HG03575 (cell line): ENCODE data around the gene HAVCR1.
"Not testable (repeated sequence)": the region's sequence is repeated elsewhere in the genome, so short reads cannot be mapped to it uniquely, and the experiment has no call there.

Experiments
- ATAC-seq: cut with Tn5 transposase; IDR thresholded peaks from one replicate; pipeline ENCODE4 v1.9.1; 2021; ENCODE audit not compliant: unreplicated experiment, insufficient number of reproducible peaks, low FRiP score; ENCODE audit errors: extremely low read depth

Gene HAVCR1

DNA sequence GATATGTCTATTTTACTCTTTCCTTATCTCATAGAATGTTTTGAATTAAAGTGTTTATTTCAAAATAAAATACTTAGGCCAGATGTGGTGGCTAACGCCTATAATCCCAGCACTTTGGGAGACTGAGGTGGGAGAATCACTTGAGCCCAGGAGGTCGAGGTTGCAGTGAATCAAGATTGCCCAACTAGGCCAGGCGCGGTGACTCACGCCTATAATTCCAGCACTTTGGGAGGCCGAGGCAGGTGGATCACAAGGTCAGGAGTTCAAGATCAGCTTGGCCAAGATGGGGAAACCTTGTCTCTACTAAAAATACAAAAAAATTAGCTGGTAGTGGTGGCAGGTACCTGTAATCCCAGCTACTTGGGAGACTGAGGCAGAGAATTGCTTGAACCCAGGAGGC is 2.1 kb downstream of the HAVCR1 start:
- not testable (repeated sequence) for ATAC-seq

DNA sequence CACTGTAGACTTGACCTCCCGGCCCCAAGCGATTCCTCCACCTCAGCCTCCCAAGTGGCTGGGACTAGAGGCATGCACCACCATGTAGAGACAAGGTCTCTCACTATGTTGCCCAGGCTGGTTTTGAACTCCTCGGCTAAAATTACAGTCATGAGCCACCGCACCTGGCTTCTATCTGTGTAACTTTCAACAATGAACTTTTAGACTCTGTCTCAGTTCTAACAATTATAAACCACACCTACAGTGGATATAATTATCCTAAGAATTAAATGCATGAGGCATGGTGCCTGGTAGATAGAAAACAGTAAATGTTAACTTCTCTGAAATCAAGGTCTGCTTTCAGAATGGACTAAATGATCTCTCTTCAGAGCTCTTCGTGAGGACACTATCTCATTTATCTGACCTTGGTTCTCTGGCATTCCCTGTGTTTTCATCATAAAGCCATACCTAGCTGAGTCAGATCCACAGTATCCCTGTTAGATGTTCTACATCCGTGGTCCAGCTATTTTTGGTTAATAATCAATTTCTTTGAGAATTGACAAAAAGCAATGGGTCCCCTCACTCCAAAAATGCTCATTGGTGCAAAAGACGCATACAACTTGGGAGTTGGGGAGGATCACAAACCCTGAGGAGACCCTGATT is 7.2 kb downstream of the HAVCR1 start:
- ATAC-seq: no peak

DNA sequence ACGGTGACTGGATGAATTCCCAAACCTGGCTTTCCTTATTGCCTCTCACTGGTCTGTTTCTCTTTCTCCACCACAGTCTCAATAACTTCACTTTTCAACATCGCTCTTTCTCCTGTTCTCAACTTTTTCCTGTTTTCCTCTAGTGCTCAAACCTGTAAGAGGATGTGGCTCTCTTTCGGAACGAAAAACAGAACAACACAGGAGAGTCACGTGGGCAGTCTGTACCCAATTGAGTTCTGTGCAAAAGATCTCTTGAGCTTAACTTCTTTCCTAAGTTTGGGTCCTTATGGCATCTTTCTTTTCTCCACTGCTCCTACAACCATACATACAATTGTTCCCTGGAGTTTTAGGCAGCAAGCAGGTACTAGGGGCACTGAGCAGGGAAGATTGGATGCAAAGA is 8.9 kb downstream of the HAVCR1 start:
- no peak for ATAC-seq

GRCh38 chr5:157049605-157050004 is 9.3 kb downstream of the HAVCR1 start:
- no peak for ATAC-seq

- ATAC-seq: no peak
Measured at GRCh38 chr5:157047898-157048297, 11.0 kb downstream of the HAVCR1 start.

DNA sequence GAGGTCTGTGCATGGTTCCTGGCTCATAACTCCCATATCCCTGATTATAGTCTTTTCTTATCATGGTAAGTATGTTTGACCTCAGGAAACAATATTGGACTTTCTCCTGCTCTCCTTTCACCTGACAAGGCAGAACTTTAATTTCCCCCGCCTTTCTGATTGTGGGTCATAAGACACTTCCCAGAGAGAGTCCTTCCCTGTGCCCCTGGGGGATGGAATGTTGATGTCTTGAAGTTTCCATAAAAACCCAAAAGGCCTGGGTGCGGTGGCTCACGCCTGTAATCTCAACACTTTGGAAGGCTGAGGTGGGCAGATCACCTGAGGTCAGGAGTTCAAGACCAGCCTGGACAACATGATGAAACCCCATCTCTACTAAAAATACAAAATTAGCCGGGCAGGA is 11.9 kb downstream of the HAVCR1 start:
- not testable (repeated sequence) for ATAC-seq

- no peak for ATAC-seq
Measured at GRCh38 chr5:157046041-157046440, 12.9 kb downstream of the HAVCR1 start.

- ATAC-seq: no peak
Measured at GRCh38 chr5:157045601-157046000, 13.3 kb downstream of the HAVCR1 start.

DNA sequence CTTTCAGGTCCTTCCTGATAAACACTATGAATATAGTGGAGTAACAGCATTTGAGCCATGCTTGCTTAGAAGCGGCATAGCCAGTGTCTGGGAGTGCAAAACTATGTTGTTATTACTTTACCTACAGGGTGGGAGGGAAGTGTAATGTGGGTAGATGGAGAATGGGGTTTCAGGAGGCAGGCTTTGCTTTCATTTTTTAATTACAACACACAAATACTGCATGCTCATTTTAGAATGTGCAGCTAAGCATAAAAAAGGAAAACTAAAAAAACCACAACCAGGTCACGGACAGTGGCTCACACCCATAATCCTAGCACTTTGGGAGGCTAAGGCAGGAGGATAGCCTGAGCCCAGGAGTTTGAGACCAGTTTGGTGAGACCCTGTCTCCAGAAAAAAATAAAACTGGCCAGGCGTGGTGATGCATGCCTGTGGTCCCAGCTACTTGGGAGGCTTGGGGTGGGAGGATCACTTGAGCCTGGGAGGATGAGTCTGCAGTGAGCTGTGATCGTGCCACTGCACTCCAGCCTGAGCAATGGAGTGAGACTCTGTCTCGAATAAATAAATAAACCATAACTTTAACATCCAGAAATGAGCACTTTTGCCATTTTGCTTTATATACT is 20.2 kb downstream of the HAVCR1 start:
- ATAC-seq: no peak

- ATAC-seq: not testable (repeated sequence)
Measured at GRCh38 chr5:157034106-157035072, 24.5 kb downstream of the HAVCR1 start.

GRCh38 chr5:157033071-157033583 is 25.8 kb downstream of the HAVCR1 start:
- no peak for ATAC-seq

GRCh38 chr5:157030692-157031091 is 28.2 kb downstream of the HAVCR1 start:
- ATAC-seq: no peak

DNA sequence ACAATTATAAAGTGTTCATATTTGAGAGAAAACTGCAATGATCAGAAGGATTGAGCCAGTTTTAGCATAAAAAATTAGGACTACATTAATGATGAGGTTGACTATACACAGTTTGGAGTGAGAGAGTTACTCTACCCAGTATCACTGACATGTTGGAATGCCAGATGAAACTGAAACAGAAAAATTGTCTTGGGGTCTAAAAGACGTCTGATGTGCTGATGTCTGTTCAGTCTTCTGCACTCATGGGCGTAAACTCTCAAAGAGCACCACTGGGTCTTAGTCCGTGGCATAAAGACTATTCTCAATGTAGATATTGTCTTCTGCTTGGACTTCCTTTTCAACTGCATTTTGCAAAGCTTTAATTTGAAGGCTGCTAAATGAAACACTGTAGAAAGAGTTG is 29.5 kb downstream of the HAVCR1 start:
- no peak for ATAC-seq

GRCh38 chr5:157027663-157028062 is 31.3 kb downstream of the HAVCR1 start:
- ATAC-seq: peak; percentile 92

DNA sequence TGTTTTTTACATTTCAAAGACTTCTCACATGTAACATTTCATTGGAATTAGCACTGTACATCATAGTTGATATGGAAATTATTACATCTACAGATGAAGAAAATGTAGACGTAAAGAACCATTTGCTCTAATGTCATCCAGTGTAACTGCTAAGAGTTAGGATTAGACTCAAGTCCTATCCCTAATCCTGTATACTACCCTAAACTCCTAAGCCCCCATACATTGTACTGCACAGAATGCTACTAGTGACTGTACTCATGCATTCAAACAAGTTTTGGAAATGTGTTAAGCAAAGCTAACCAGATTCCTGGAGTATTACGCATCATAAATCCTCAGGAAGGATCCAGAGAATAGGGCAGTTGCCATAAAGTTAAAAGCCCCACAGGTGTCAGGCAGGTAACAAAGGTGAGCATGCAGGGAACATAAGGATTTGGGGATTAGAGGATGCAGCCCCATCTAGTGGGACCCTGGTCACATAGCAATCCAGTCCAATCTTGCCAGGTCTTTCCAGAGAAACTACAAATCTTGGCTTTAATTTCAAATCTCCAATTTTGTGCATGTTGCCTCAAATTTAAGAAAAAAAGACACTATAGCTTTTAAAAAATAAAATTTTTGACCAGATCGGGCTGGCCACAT is 32.0 kb downstream of the HAVCR1 start:
- no peak for ATAC-seq

- no peak for ATAC-seq
Measured at GRCh38 chr5:157025093-157025698, 33.7 kb downstream of the HAVCR1 start.

- ATAC-seq: no peak
Measured at GRCh38 chr5:157024208-157024959, 34.5 kb downstream of the HAVCR1 start.

DNA sequence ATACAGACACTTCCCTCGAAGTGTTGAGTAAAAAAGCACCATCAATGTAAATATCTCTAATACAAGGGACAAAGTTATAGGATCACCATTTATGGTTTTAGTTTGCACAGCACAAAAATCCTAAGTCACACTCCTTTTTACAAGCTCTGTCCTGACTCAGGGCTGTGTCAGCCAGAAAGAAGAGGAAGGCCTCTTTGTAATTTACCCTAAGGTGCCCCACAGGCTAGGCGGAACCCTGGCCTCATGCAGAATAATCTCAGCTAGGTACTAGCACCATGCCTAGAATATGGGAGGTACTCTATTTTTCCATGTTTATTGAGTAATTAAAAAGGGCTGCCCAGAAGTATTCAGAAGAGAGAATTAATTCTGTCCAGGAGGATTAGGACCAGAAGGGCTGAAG is 36.9 kb downstream of the HAVCR1 start:
- ATAC-seq: no peak
